OCI-LY1 (cell line): ENCODE data around the gene ATG14.

ENCODE experiments used
- H2AFZ ChIP-seq: fragments of 200-600 bp; sonication (generic), shearing (Covaris generic); 2 replicates; pipeline ENCODE4 v1.6.0; 2014; ENCODE audit warnings: antibody characterized with exemption, mild to moderate bottlenecking, low read length
- H3F3A ChIP-seq: fragments of 200-600 bp; sonication (generic), shearing (Covaris generic); 2 replicates; pipeline ENCODE4 v1.6.0; 2014; ENCODE audit warnings: mild to moderate bottlenecking, antibody characterized with exemption, low read length, moderate library complexity; ENCODE audit not compliant: insufficient read depth
- H3K27ac ChIP-seq: fragments of 200-600 bp; sonication (generic); 2 replicates; pipeline ENCODE4 v1.5.1; 2014; ENCODE audit warnings: low read length, mixed run types, mild to moderate bottlenecking, low read depth; ENCODE audit not compliant: poor library complexity, severe bottlenecking
- H3K27me3 ChIP-seq: fragments of 200-600 bp; sonication (generic); 2 replicates; pipeline ENCODE4 v1.6.0; 2014; ENCODE audit warnings: antibody characterized with exemption, mild to moderate bottlenecking, low read length, moderate library complexity; ENCODE audit not compliant: insufficient read depth
- H3K36me3 ChIP-seq: fragments of 200-600 bp; sonication (generic); 2 replicates; pipeline ENCODE4 v1.6.1; 2014; ENCODE audit warnings: mild to moderate bottlenecking, antibody characterized with exemption, low read length, moderate library complexity, mixed read lengths; ENCODE audit not compliant: insufficient read depth
- H3K4me1 ChIP-seq: fragments of 200-600 bp; sonication (generic); 2 replicates; pipeline ENCODE4 v1.5.1; 2014; ENCODE audit warnings: mild to moderate bottlenecking, low read length, moderate library complexity; ENCODE audit not compliant: insufficient read depth, severe bottlenecking
- H3K4me2 ChIP-seq: fragments of 200-600 bp; sonication (generic), shearing (Covaris generic); 2 replicates; pipeline ENCODE4 v1.6.1; 2014; ENCODE audit warnings: low read length
- H3K4me3 ChIP-seq: fragments of 200-600 bp; sonication (generic); 2 replicates; pipeline ENCODE4 v1.5.1; 2014; ENCODE audit warnings: low read length, low read depth, mild to moderate bottlenecking, mixed read lengths; ENCODE audit not compliant: poor library complexity, severe bottlenecking
- H3K79me2 ChIP-seq: fragments of 200-600 bp; shearing (Covaris generic); 2 replicates; pipeline ENCODE4 v1.6.1; 2016; ENCODE audit warnings: mixed run types, low read length, mixed read lengths; ENCODE audit not compliant: insufficient read depth
- H3K9ac ChIP-seq: fragments of 200-600 bp; sonication (generic), shearing (Covaris generic); 2 replicates; pipeline ENCODE4 v1.6.1; 2014; ENCODE audit warnings: mild to moderate bottlenecking, low read length, mixed read lengths
- H3K9me2 ChIP-seq: fragments of 200-600 bp; sonication (generic), shearing (Covaris generic); 2 replicates; pipeline ENCODE4 v1.6.1; 2014; ENCODE audit warnings: low read depth, mild to moderate bottlenecking, low read length, mixed read lengths
- H3K9me3 ChIP-seq: fragments of 200-600 bp; shearing (Covaris generic); 2 replicates; pipeline ENCODE4 v1.6.1; 2014; ENCODE audit warnings: low read length, mixed read lengths
- H4K20me1 ChIP-seq: fragments of 200-600 bp; sonication (generic), shearing (Covaris generic); 2 replicates; pipeline ENCODE4 v1.6.0; 2016; ENCODE audit warnings: mild to moderate bottlenecking, low read length; ENCODE audit not compliant: insufficient read depth
- EZH2 ChIP-seq: fragments of 200-600 bp; sonication (generic), shearing (Covaris generic); IDR thresholded peaks from 2 replicates; pipeline ENCODE4 v1.8.0; 2017; ENCODE audit warnings: borderline replicate concordance, mixed run types, mild to moderate bottlenecking, antibody characterized with exemption, low read length, moderate library complexity, mixed read lengths
- TF ChIP-seq, protein P1 (sequence below): fragments of 200-600 bp; sonication (generic), shearing (Covaris generic); IDR thresholded peaks from 2 replicates; pipeline ENCODE4 v1.5.1; 2017; ENCODE audit warnings: mild to moderate bottlenecking, antibody characterized with exemption, low read length, moderate library complexity, mixed read lengths

The ATG14 gene

GRCh38 chr14:55381561-55381960 lies 30.1 kb downstream of the ATG14 start:
- H3K36me3 ChIP-seq: peaks cover 29% of the 10 kb centered on the region; the same call in 1 of the 2 replicates
- no peaks in the 10 kb centered on the region for H4K20me1 ChIP-seq
- no peaks in the 10 kb centered on the region for H3K27me3 ChIP-seq
- H3K79me2 ChIP-seq: no peaks in the 10 kb centered on the region
- H3K9me2 ChIP-seq: no peaks in the 10 kb centered on the region
- H3K4me1 ChIP-seq: no peaks in the 10 kb centered on the region
- H3K9me3 ChIP-seq: no peaks in the 10 kb centered on the region
- no peak overlapping the region for H3K4me3 ChIP-seq
- no peak overlapping the region for H3K27ac ChIP-seq
- H3K4me2 ChIP-seq: no peak overlapping the region
- TF ChIP-seq, protein P1, sequence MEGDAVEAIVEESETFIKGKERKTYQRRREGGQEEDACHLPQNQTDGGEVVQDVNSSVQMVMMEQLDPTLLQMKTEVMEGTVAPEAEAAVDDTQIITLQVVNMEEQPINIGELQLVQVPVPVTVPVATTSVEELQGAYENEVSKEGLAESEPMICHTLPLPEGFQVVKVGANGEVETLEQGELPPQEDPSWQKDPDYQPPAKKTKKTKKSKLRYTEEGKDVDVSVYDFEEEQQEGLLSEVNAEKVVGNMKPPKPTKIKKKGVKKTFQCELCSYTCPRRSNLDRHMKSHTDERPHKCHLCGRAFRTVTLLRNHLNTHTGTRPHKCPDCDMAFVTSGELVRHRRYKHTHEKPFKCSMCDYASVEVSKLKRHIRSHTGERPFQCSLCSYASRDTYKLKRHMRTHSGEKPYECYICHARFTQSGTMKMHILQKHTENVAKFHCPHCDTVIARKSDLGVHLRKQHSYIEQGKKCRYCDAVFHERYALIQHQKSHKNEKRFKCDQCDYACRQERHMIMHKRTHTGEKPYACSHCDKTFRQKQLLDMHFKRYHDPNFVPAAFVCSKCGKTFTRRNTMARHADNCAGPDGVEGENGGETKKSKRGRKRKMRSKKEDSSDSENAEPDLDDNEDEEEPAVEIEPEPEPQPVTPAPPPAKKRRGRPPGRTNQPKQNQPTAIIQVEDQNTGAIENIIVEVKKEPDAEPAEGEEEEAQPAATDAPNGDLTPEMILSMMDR: no peak
- no peak for TF ChIP-seq EZH2
- H3F3A ChIP-seq: no peaks in the 10 kb centered on the region
- no peak overlapping the region for H2AFZ ChIP-seq
- no peak overlapping the region for H3K9ac ChIP-seq

- H2AFZ ChIP-seq: no peak overlapping the region
- no peaks in the 10 kb centered on the region for H4K20me1 ChIP-seq
- no peaks in the 10 kb centered on the region for H3K9me2 ChIP-seq
- H3K4me1 ChIP-seq: no peaks in the 10 kb centered on the region
- H3K9ac ChIP-seq: no peak overlapping the region
- H3K36me3 ChIP-seq: peaks cover 33% of the 10 kb centered on the region; the same call in 1 of the 2 replicates
- no peaks in the 10 kb centered on the region for H3K27me3 ChIP-seq
- H3K4me2 ChIP-seq: no peak overlapping the region
- no peaks in the 10 kb centered on the region for H3F3A ChIP-seq
- no peaks in the 10 kb centered on the region for H3K79me2 ChIP-seq
- H3K27ac ChIP-seq: no peak overlapping the region
- H3K4me3 ChIP-seq: no peak overlapping the region
- TF ChIP-seq EZH2: no peak
- TF ChIP-seq, protein P1: no peak
- H3K9me3 ChIP-seq: no peaks in the 10 kb centered on the region
Measured at GRCh38 chr14:55381040-55381439, 30.6 kb downstream of the ATG14 start.

DNA sequence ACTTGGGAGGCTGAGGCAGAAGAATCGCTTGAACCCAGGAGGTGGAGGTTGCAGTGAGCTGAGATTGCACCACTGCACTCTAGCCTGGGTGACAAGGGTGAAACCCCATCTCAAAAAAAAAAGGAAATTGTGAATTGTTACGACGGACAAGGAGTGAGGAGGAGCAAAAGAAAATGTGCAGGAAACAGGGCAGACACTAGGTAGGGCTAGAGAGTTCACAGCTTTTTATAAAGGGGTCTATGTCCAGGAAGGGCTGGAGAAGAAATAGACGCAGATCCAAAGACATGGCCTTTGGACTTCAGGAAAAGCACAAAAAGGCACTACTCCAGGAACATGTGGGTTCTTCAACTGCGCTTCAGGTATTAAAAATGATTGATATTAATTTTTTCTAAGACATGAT lies 34.4 kb downstream of the ATG14 start:
- no peaks in the 10 kb centered on the region for H3K79me2 ChIP-seq
- H4K20me1 ChIP-seq: no peaks in the 10 kb centered on the region
- no peaks in the 10 kb centered on the region for H3K4me1 ChIP-seq
- H3K4me3 ChIP-seq: no peak overlapping the region
- H2AFZ ChIP-seq: no peak overlapping the region
- H3K27ac ChIP-seq: no peak overlapping the region
- no peaks in the 10 kb centered on the region for H3K9me2 ChIP-seq
- no peak overlapping the region for H3K4me2 ChIP-seq
- H3K9me3 ChIP-seq: no peaks in the 10 kb centered on the region
- no peaks in the 10 kb centered on the region for H3F3A ChIP-seq
- H3K9ac ChIP-seq: no peak overlapping the region
- no peaks in the 10 kb centered on the region for H3K27me3 ChIP-seq
- no peak for TF ChIP-seq EZH2
- TF ChIP-seq, protein P1: no peak
- H3K36me3 ChIP-seq: peaks cover 25% of the 10 kb centered on the region; the same call in 1 of the 2 replicates
